Stimulated activated CD4-positive, alpha-beta T cell treated with anti-CD3 and anti-CD28 coated beads, Interleukin-2, amount 100 ng/mL, for 48 hours (primary cell): ENCODE data around the gene HNRNPA1.
"Not testable (repeated sequence)": the region's sequence is repeated elsewhere in the genome, so short reads cannot be mapped to it uniquely, and the experiment has no call there.

Experiments
- DNase-seq, 2 donors: peaks; one replicate each; pipeline ENCODE4 v3.0.0-alpha.2; 2020

Gene HNRNPA1

GRCh38 chr12:54300225-54300731 lies 19.8 kb downstream of the HNRNPA1 start:
- DNase-seq = no peak

- DNase-seq = no peak
Measured at GRCh38 chr12:54300732-54301427, 20.4 kb downstream of the HNRNPA1 start, which contains the start of gene NFE2. Gene NFE2, minus strand, starts transcription at chr12:54301015. Its CDS starts 5,767 bp downstream, at chr12:54295248.

- DNase-seq = no peak
Measured at GRCh38 chr12:54301428-54302048, 21.0 kb downstream of the HNRNPA1 start.

GRCh38 chr12:54303640-54304039 lies 23.1 kb downstream of the HNRNPA1 start:
- no peak for DNase-seq

GRCh38 chr12:54304187-54304810 lies 23.8 kb downstream of the HNRNPA1 start:
- DNase-seq = no peak

GRCh38 chr12:54306925-54307741 lies 26.6 kb downstream of the HNRNPA1 start:
- no peak for DNase-seq

- DNase-seq = no peak
Measured at GRCh38 chr12:54311051-54311450, 30.5 kb downstream of the HNRNPA1 start.

GRCh38 chr12:54312309-54312708 lies 31.8 kb downstream of the HNRNPA1 start:
- not testable (repeated sequence) for DNase-seq

GRCh38 chr12:54321363-54321762 lies 40.8 kb downstream of the HNRNPA1 start:
- DNase-seq = no peak

GRCh38 chr12:54324617-54325441 lies 44.3 kb downstream of the HNRNPA1 start, which contains the start of gene COPZ1:
Gene COPZ1, plus strand, starts transcription at chr12:54325131. Its CDS starts 33 bp downstream, at chr12:54325164.
- DNase-seq = peak; percentile 87

- not testable (repeated sequence) for DNase-seq
Measured at GRCh38 chr12:54325442-54326109, 45.0 kb downstream of the HNRNPA1 start.

GRCh38 chr12:54328595-54329337 lies 48.2 kb downstream of the HNRNPA1 start:
- DNase-seq = no peak

- no peak for DNase-seq
Measured at GRCh38 chr12:54329759-54330158, 49.2 kb downstream of the HNRNPA1 start.

GRCh38 chr12:54330442-54330841 lies 49.9 kb downstream of the HNRNPA1 start:
- DNase-seq = no peak

GRCh38 chr12:54331461-54331860 lies 50.9 kb downstream of the HNRNPA1 start:
- no peak for DNase-seq

GRCh38 chr12:54333420-54334034 lies 53.0 kb downstream of the HNRNPA1 start:
- no peak for DNase-seq
